Stomach (tissue), 9 donors: Measurements from ENCODE around the gene P2RY13. TPM values are rescaled to one million over a fixed set of nuclear protein-coding genes. Genes with fewer than 3 reads are reported as not detected.

ENCODE experiments used
- DNase-seq, 2 donors: peaks; one replicate each; pipeline versions ENCODE4 v3.0.0 to v3.0.0-alpha.2; 2013 to 2019
- H3K27ac ChIP-seq, 5 donors: fragments of 200-600 bp in 4 of 5; sonication (generic) in 4 of 5; one replicate each; pipeline ENCODE4 v1.5.1; 2013 to 2019; ENCODE audit warnings: mild to moderate bottlenecking in 1 of 5, moderate library complexity in 1 of 5
- H3K27me3 ChIP-seq, 3 donors: fragments of 200-600 bp; sonication (generic); one replicate each; pipeline ENCODE4 v1.5.1; 2017 to 2019; ENCODE audit warnings: mixed run types in 1 of 3
- H3K36me3 ChIP-seq, 4 donors: fragments of 200-600 bp; sonication (generic); 1 replicate in 3 of 4; 2 replicates in 1 of 4; pipeline ENCODE4 v1.5.1; 2016 to 2019
- H3K4me1 ChIP-seq, 4 donors: fragments of 200-600 bp; sonication (generic); one replicate each; pipeline ENCODE4 v1.5.1; 2016 to 2019
- H3K4me3 ChIP-seq, 4 donors: fragments of 200-600 bp; sonication (generic) in 3 of 4; one replicate each; pipeline ENCODE4 v1.5.1; 2016 to 2019; ENCODE audit warnings: mild to moderate bottlenecking in 1 of 4
- H3K9me3 ChIP-seq, 4 donors: fragments of 200-600 bp; sonication (generic); one replicate each; pipeline ENCODE4 v1.5.1; 2016 to 2019
- CTCF ChIP-seq, 7 experiments: fragments of 450-650 bp in 4 of 7; fragments of 200-600 bp in 3 of 7; sonication (generic) in 3 of 7; IDR thresholded peaks; one replicate each; pipeline ENCODE4 v1.5.1; 2016 to 2019; ENCODE audit warnings: antibody characterized with exemption in 7 of 7, control low read depth in 2 of 7, mild to moderate bottlenecking in 1 of 7
- EP300 ChIP-seq: sonication (generic); formaldehyde crosslinking; IDR thresholded peaks from one replicate; pipeline ENCODE4 v1.6.1; 2017; ENCODE audit warnings: antibody characterized with exemption
- POLR2A ChIP-seq, 4 donors: fragments of 450-650 bp; IDR thresholded peaks; one replicate each; pipeline ENCODE4 v1.6.1; 2016; ENCODE audit warnings: antibody characterized with exemption in 4 of 4, control low read depth in 2 of 4, mild to moderate bottlenecking in 1 of 4, moderate library complexity in 1 of 4
- POLR2AphosphoS5 ChIP-seq, 3 donors: sonication (generic); formaldehyde crosslinking; IDR thresholded peaks; one replicate each; pipeline ENCODE4 v1.6.1; 2016; ENCODE audit warnings: antibody characterized with exemption in 3 of 3
- WGBS, 5 donors: extraction: QIAGEN DNeasy Blood & Tissue Kit in 3 of 5; methylation state at CpG; one replicate each; pipeline versions ENCODE4 v1.1.5 to v1.1.7; 2013 to 2018; 5-methylcytosine and 5-hydroxymethylcytosine counted together
- intact Hi-C: fragments of 100-400 bp; cut with DNase I; formaldehyde crosslinking; loops from one replicate; pipeline ENCODE4 v1.15.1; 2023; ENCODE audit warnings: low total_unique reads
- polyA plus RNA-seq, 3 donors: library from polyadenylated mRNA; stranded (reverse); fragments of 200-250 nt; gene quantifications; one replicate each; pipeline ENCODE4 v1.2.3, GENCODE V29; 2013
- total RNA-seq, 5 donors: library from RNA; depleted of rRNA; stranded (reverse); fragments of >200 nt; gene quantifications; one replicate each; pipeline versions ENCODE4 v1.1.0 to v1.2.3, GENCODE V29; 2014 to 2016
- donor health status: healthy with polysubstance abuse.
- donor health status: Bipolar disorder and iron deficiency.
- donor health status: healthy.

The P2RY13 gene
- total and polyA plus RNA-seq, 8 donors: 0.38 to 1.9 (median 0.88) TPM; not detected in 2

GRCh38 chr3:151356794-151357462 lies 27.6 kb upstream of the P2RY13 start:
- H3K27me3 ChIP-seq: no peaks in the 10 kb centered on the region
- H3K4me3 ChIP-seq: no peak overlapping the region
- DNase-seq: no peak
- no peak overlapping the region for H3K27ac ChIP-seq
- H3K9me3 ChIP-seq: no peaks in the 10 kb centered on the region
- intact Hi-C loops: no loop called here
- no peaks in the 10 kb centered on the region for H3K36me3 ChIP-seq
- peaks cover 0 to 13% (median 7%) of the 10 kb centered on the region in 4 donors for H3K4me1 ChIP-seq
- WGBS, 5 donors: 11 to 25% (median 14%) methylated on average over 2 of the region's 2 CpGs
- TF ChIP-seq POLR2AphosphoS5 (IDR thresholded peaks at IDR 0.05) (no peak), CTCF (IDR thresholded peaks at IDR 0.05) (no peak), EP300 (no peak), POLR2A (IDR thresholded peaks at IDR 0.05) (no peak)

GRCh38 chr3:151351648-151352047 lies 22.3 kb upstream of the P2RY13 start:
- Histone ChIP-seq H3K9me3 (no peaks in the 10 kb centered on the region), H3K27ac (peak overlapping the region in 2 of 5 donors; percentile 20 to 51), H3K4me1 (peaks cover 0 to under 1% (median 0%) of the 10 kb centered on the region in 4 donors), H3K4me3 (no peak overlapping the region), H3K27me3 (no peaks in the 10 kb centered on the region), H3K36me3 (no peaks in the 10 kb centered on the region)
- intact Hi-C loops: no loop called here
- no peak for DNase-seq
- WGBS, 5 donors: 75 to 93% (median 84%) methylated on average over 4 of the region's 4 CpGs
- no peak for TF ChIP-seq CTCF (IDR thresholded peaks at IDR 0.05)
- TF ChIP-seq POLR2A (IDR thresholded peaks at IDR 0.05): no peak
- TF ChIP-seq POLR2AphosphoS5 (IDR thresholded peaks at IDR 0.05): no peak
- no peak for TF ChIP-seq EP300

GRCh38 chr3:151351219-151351618 lies 21.9 kb upstream of the P2RY13 start:
- Histone ChIP-seq H3K27ac (peak overlapping the region in 2 of 5 donors; percentile 20 to 51), H3K4me3 (no peak overlapping the region), H3K9me3 (no peaks in the 10 kb centered on the region), H3K36me3 (no peaks in the 10 kb centered on the region), H3K27me3 (no peaks in the 10 kb centered on the region), H3K4me1 (no peaks in the 10 kb centered on the region)
- intact Hi-C loops: no loop called here
- no peak for DNase-seq
- TF ChIP-seq EP300 (no peak), POLR2A (IDR thresholded peaks at IDR 0.05) (no peak), POLR2AphosphoS5 (IDR thresholded peaks at IDR 0.05) (no peak), CTCF (IDR thresholded peaks at IDR 0.05) (no peak)
- WGBS, 5 donors: 88 to 100% (median 93%) methylated on average over 1 of the region's 1 CpG

- Histone ChIP-seq H3K4me3 (no peak overlapping the region), H3K9me3 (no peaks in the 10 kb centered on the region), H3K27ac (peak overlapping the region in 1 of 5 donors; percentile 51), H3K36me3 (no peaks in the 10 kb centered on the region), H3K27me3 (no peaks in the 10 kb centered on the region), H3K4me1 (peaks cover 0 to 5% (median 0%) of the 10 kb centered on the region in 4 donors)
- intact Hi-C loops: no loop called here
- no peak for TF ChIP-seq EP300
- no peak for TF ChIP-seq POLR2A (IDR thresholded peaks at IDR 0.05)
- TF ChIP-seq CTCF (IDR thresholded peaks at IDR 0.05): no peak
- TF ChIP-seq POLR2AphosphoS5 (IDR thresholded peaks at IDR 0.05): no peak
- WGBS, 5 donors: 52 to 71% (median 64%) methylated on average over 1 of the region's 1 CpG
- DNase-seq: no peak
These were observed 21.3 kb upstream of the P2RY13 start for GRCh38 chr3:151350656-151351055.
